Activated naive CD8-positive, alpha-beta T cell treated with anti-CD3 and anti-CD28 coated beads for 36 hours (primary cell): ENCODE data around the gene TTC33. TPM values are rescaled to one million over a fixed set of nuclear protein-coding genes. Genes with fewer than 3 reads are reported as not detected.
"Not testable (repeated sequence)": the region's sequence is repeated elsewhere in the genome, so short reads cannot be mapped to it uniquely, and the experiment has no call there.

Experiments used
- DNase-seq: peaks from one replicate; pipeline ENCODE4 v3.0.0; 2021
- H3K27ac Mint-ChIP-seq: one replicate; pipeline ENCODE4 v1.8.0; 2022; ENCODE audit warnings: mild to moderate bottlenecking, moderate library complexity, mixed read lengths
- H3K27me3 Mint-ChIP-seq: one replicate; pipeline ENCODE4 v1.8.0; 2022; ENCODE audit warnings: mild to moderate bottlenecking, mixed read lengths
- H3K36me3 Mint-ChIP-seq: one replicate; pipeline ENCODE4 v1.8.0; 2021; ENCODE audit warnings: mild to moderate bottlenecking, mixed read lengths
- H3K4me1 Mint-ChIP-seq: one replicate; pipeline ENCODE4 v1.8.0; 2021; ENCODE audit warnings: mixed read lengths
- H3K4me3 Mint-ChIP-seq: one replicate; pipeline ENCODE4 v1.8.0; 2022; ENCODE audit warnings: mild to moderate bottlenecking, moderate library complexity, mixed read lengths
- H3K9me3 Mint-ChIP-seq: one replicate; pipeline ENCODE4 v1.8.0; 2022; ENCODE audit warnings: mixed read lengths
- total RNA-seq, 2 experiments: library from RNA; stranded (reverse); gene quantifications; one replicate each; pipeline ENCODE4 v1.2.3, GENCODE V29; 2021

TTC33 gene
- total RNA-seq, 2 experiments from 2014 or later, result 16.8 to 18.1 TPM

GRCh38 chr5:40648150-40648549, 107.6 kb downstream of the TTC33 start:
- Mint-ChIP-seq H3K4me1 (peaks cover 40% of the 10 kb centered on the region), H3K36me3 (peaks cover 5% of the 10 kb centered on the region), H3K9me3 (peaks cover 15% of the 10 kb centered on the region), H3K27me3 (no peaks in the 10 kb centered on the region), H3K27ac (no peak overlapping the region), H3K4me3 (no peak overlapping the region)
- DNase-seq, result no peak

- Mint-ChIP-seq H3K4me3 (no peak overlapping the region), H3K27ac (no peak overlapping the region), H3K27me3 (no peaks in the 10 kb centered on the region), H3K9me3 (peaks cover 18% of the 10 kb centered on the region), H3K4me1 (peaks cover 30% of the 10 kb centered on the region), H3K36me3 (peaks cover 12% of the 10 kb centered on the region)
- no peak for DNase-seq
Observed at GRCh38 chr5:40646266-40646665, 109.5 kb downstream of the TTC33 start.

- H3K4me1 Mint-ChIP-seq, DNase-seq, H3K27ac Mint-ChIP-seq, H3K27me3 Mint-ChIP-seq, H3K4me3 Mint-ChIP-seq: not testable (repeated sequence)
- H3K36me3 Mint-ChIP-seq, result peaks cover 28% of the 10 kb centered on the region
- peaks cover 57% of the 10 kb centered on the region for H3K9me3 Mint-ChIP-seq
Observed at GRCh38 chr5:40639531-40639930, 116.2 kb downstream of the TTC33 start.

GRCh38 chr5:40634593-40634992, 121.2 kb downstream of the TTC33 start:
- no peak overlapping the region for H3K27ac Mint-ChIP-seq
- peak; percentile 2 for DNase-seq
- H3K36me3 Mint-ChIP-seq, result peaks cover 16% of the 10 kb centered on the region
- H3K9me3 Mint-ChIP-seq, result peaks cover 39% of the 10 kb centered on the region
- H3K4me3 Mint-ChIP-seq, result no peak overlapping the region
- no peaks in the 10 kb centered on the region for H3K27me3 Mint-ChIP-seq
- peaks cover 11% of the 10 kb centered on the region for H3K4me1 Mint-ChIP-seq

DNA sequence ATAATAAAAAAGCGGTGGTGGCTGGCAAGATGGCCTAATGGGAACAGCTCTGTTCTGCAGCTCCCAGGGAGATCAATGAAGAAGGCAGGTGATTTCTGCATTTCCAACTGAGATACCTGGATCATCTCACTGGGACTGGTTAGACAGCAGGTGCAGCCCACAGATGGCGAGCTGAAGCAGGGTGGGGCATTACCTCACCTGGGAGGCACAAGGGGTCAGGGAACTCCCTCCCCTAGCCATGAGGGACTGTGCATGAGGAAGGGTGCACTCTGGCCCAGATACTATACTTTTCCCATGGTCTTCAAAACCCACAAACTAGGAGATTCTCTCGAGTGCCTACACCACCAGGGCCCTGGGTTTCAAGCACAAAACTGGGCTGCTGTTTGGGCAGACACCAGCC, 121.6 kb downstream of the TTC33 start:
- Mint-ChIP-seq H3K36me3 (peaks cover 15% of the 10 kb centered on the region), H3K4me1 (peaks cover 11% of the 10 kb centered on the region), H3K9me3 (peaks cover 37% of the 10 kb centered on the region), H3K27ac (no peak overlapping the region), H3K27me3 (no peaks in the 10 kb centered on the region), H3K4me3 (no peak overlapping the region)
- DNase-seq, result no peak

- no peak for DNase-seq
- H3K27me3 Mint-ChIP-seq, result no peaks in the 10 kb centered on the region
- H3K4me3 Mint-ChIP-seq, result no peak overlapping the region
- peaks cover 18% of the 10 kb centered on the region for H3K4me1 Mint-ChIP-seq
- no peak overlapping the region for H3K27ac Mint-ChIP-seq
- H3K36me3 Mint-ChIP-seq, result peaks cover 2% of the 10 kb centered on the region
- H3K9me3 Mint-ChIP-seq, result peaks cover 10% of the 10 kb centered on the region
Observed at GRCh38 chr5:40631236-40631635, 124.5 kb downstream of the TTC33 start.

- Mint-ChIP-seq H3K9me3 (peaks cover 2% of the 10 kb centered on the region), H3K27ac (no peak overlapping the region), H3K27me3 (no peaks in the 10 kb centered on the region), H3K4me1 (peaks cover 18% of the 10 kb centered on the region), H3K4me3 (no peak overlapping the region), H3K36me3 (peaks cover under 1% of the 10 kb centered on the region)
- no peak for DNase-seq
Observed at GRCh38 chr5:40630126-40630525, 125.6 kb downstream of the TTC33 start.

- Mint-ChIP-seq H3K4me3 (no peak overlapping the region), H3K27ac (no peak overlapping the region), H3K4me1 (peaks cover 24% of the 10 kb centered on the region), H3K27me3 (no peaks in the 10 kb centered on the region), H3K9me3 (no peaks in the 10 kb centered on the region), H3K36me3 (no peaks in the 10 kb centered on the region)
- no peak for DNase-seq
Observed at GRCh38 chr5:40628407-40628806, 127.4 kb downstream of the TTC33 start.

GRCh38 chr5:40627706-40628105, 128.1 kb downstream of the TTC33 start:
- no peaks in the 10 kb centered on the region for H3K27me3 Mint-ChIP-seq
- no peak overlapping the region for H3K27ac Mint-ChIP-seq
- H3K4me3 Mint-ChIP-seq, result no peak overlapping the region

GRCh38 chr5:40626801-40627200, 129.0 kb downstream of the TTC33 start:
- no peak for DNase-seq
- Mint-ChIP-seq H3K36me3 (no peaks in the 10 kb centered on the region), H3K4me1 (peaks cover 39% of the 10 kb centered on the region), H3K9me3 (no peaks in the 10 kb centered on the region), H3K27me3 (no peaks in the 10 kb centered on the region), H3K27ac (no peak overlapping the region), H3K4me3 (no peak overlapping the region)

More at GRCh38 chr5:40627706-40628105, 128.1 kb downstream of the TTC33 start:
- Mint-ChIP-seq H3K4me1 (peaks cover 31% of the 10 kb centered on the region), H3K9me3 (no peaks in the 10 kb centered on the region), H3K36me3 (no peaks in the 10 kb centered on the region)
- no peak for DNase-seq

DNA sequence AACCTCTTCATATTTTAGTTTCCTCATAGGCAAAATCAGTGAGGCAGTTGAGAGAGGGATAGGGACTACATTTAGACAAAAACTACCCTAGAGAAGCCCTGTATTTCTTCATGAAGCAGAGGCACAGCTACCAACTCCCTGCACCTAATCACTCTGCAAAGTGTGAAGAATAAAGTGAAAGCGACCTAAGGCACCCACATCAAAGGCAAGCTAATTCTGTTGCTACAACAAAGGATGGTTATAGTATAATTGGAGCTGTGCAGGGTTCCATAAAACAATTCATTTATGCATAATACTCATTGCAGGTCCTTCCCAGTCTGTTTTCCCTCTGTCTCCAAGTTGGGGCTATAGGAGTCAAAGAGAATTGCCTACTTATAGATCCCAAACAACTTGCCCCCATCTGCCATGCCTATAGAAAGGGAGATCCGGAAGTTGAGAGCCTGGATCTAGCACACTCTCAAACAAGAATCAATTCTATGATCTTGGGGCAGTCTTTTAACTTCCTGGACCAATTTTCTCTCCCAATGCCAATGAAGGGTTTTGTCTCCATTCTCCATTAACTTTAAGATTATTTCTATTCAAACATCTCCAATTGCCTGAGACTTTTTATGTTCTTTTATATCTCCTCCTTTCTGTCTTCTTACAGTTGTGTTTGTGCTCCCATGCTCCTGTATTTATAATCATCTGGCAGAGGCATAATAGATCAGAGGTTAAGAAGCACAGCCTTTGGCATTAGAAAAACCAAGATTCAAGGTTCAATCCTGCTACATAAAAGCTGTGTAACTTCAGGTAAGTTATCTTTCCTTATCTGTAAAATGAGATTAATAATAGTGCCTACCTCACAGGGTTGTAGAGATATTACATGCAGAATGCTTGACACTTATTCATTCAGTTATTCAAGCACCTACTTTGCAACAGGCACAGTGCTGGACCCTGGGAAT, 132.0 kb downstream of the TTC33 start:
- peak; percentile 10 for DNase-seq
- no peaks in the 10 kb centered on the region for H3K9me3 Mint-ChIP-seq
- H3K27ac Mint-ChIP-seq, result no peak overlapping the region
- no peaks in the 10 kb centered on the region for H3K27me3 Mint-ChIP-seq
- H3K4me3 Mint-ChIP-seq, result no peak overlapping the region
- H3K4me1 Mint-ChIP-seq, result peaks cover 34% of the 10 kb centered on the region
- no peaks in the 10 kb centered on the region for H3K36me3 Mint-ChIP-seq

- Mint-ChIP-seq H3K4me3 (no peak overlapping the region), H3K4me1 (peaks cover 30% of the 10 kb centered on the region), H3K27me3 (no peaks in the 10 kb centered on the region), H3K9me3 (no peaks in the 10 kb centered on the region), H3K36me3 (no peaks in the 10 kb centered on the region), H3K27ac (no peak overlapping the region)
- DNase-seq, result no peak
Observed at GRCh38 chr5:40622463-40623252, 133.1 kb downstream of the TTC33 start.

- no peak overlapping the region for H3K4me3 Mint-ChIP-seq
- H3K4me1 Mint-ChIP-seq, result peaks cover 42% of the 10 kb centered on the region
- H3K9me3 Mint-ChIP-seq, result no peaks in the 10 kb centered on the region
- H3K27me3 Mint-ChIP-seq, result no peaks in the 10 kb centered on the region
- H3K27ac Mint-ChIP-seq, result no peak overlapping the region
- no peaks in the 10 kb centered on the region for H3K36me3 Mint-ChIP-seq
- DNase-seq, result no peak
Observed at GRCh38 chr5:40619421-40619820, 136.3 kb downstream of the TTC33 start.

DNA sequence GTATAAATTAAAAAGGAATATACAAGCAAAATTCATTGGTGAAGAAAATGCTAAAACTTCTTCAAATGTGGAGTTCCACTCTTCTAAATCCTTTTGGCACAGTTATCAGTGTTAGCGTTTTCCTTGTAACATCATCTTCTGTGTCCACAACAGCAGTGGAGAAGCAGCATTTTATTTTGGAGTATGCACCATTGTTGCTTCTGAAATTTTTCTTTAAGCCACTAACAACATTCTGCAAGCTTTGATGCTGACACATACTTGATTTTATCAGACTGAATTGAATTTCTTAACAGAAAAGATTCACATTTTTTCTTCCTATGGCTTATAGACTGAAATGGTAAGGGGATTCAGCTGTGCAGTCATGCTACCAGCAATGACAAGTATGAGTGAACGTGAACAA, 136.8 kb downstream of the TTC33 start:
- DNase-seq, result no peak
- no peaks in the 10 kb centered on the region for H3K27me3 Mint-ChIP-seq
- no peak overlapping the region for H3K4me3 Mint-ChIP-seq
- no peaks in the 10 kb centered on the region for H3K36me3 Mint-ChIP-seq
- no peaks in the 10 kb centered on the region for H3K9me3 Mint-ChIP-seq
- H3K27ac Mint-ChIP-seq, result no peak overlapping the region
- peaks cover 42% of the 10 kb centered on the region for H3K4me1 Mint-ChIP-seq

DNA sequence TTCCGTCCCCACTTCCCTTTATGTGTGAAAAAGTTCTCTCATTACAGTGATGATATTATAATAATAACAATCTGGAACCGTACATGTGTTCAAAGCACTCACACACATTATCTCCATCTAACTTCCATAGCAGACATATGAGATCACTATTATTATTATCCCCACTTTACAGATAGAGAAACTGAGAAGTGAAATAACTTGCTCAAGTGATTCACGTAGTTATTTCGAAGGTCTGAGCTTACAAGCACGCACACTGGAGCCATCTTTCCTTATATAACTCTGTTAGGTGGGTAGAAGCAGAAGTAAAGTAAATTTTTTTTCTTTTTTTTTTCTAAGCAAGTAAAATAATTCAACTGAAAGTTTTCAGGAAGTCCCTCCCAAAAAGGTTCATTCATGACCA, 139.0 kb downstream of the TTC33 start:
- no peaks in the 10 kb centered on the region for H3K36me3 Mint-ChIP-seq
- no peak overlapping the region for H3K4me3 Mint-ChIP-seq
- peaks cover 4% of the 10 kb centered on the region for H3K9me3 Mint-ChIP-seq
- no peak overlapping the region for H3K27ac Mint-ChIP-seq
- no peaks in the 10 kb centered on the region for H3K27me3 Mint-ChIP-seq
- peaks cover 22% of the 10 kb centered on the region for H3K4me1 Mint-ChIP-seq
- no peak for DNase-seq
